GM18870 (cell line): Measurements from ENCODE around the gene ARHGAP5.

ENCODE experiments used
- ATAC-seq: cut with Tn5 transposase; IDR thresholded peaks from one replicate; pipeline ENCODE4 v1.9.1; 2021; ENCODE audit warnings: moderate library complexity; ENCODE audit not compliant: unreplicated experiment

The ARHGAP5 gene

DNA sequence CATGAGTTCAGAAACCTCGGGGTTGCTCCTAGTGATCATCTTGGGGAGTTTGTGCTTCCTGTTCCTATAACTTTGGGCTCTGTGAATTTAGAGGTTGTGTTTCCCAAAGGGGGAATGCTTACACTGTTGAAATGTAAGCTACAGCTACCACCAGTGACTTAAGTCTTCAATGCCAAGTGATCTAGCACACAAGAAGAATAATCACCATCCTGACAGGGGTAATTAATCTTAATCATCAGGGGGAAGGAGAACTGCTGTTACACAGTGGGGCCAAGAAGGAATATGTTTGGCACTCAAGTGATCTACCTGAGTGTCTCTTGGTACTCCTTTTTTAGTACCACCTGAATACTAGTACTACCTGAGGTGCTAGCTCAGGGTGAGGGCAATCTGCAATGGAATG lies 89.8 kb downstream of the ARHGAP5 start:
- no peak for ATAC-seq

- no peak for ATAC-seq
These were observed 90.8 kb downstream of the ARHGAP5 start for GRCh38 chr14:32167907-32168306.

- ATAC-seq = no peak
These were observed 92.1 kb downstream of the ARHGAP5 start for GRCh38 chr14:32169191-32169590.

DNA sequence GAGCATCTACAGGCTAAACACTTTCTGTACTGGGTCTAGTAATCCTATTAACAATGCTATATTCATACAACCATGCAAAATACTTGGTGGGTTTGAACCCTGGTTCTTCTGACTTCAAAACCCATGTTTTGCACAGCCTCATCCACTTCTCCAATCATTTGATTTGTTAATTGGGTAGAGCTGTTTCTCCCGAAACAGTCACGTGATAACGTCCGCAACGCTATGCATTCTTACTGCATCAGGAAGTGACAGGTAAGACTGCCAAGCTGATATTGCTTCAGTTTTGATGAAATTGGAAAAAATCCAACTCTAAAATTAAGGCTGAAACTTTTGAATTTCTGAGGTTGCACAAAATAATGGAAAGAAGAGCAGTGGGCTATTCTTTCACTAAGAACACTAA lies 94.4 kb downstream of the ARHGAP5 start:
- ATAC-seq = no peak

- ATAC-seq = no peak
These were observed 106.3 kb downstream of the ARHGAP5 start for GRCh38 chr14:32183151-32184058.

DNA sequence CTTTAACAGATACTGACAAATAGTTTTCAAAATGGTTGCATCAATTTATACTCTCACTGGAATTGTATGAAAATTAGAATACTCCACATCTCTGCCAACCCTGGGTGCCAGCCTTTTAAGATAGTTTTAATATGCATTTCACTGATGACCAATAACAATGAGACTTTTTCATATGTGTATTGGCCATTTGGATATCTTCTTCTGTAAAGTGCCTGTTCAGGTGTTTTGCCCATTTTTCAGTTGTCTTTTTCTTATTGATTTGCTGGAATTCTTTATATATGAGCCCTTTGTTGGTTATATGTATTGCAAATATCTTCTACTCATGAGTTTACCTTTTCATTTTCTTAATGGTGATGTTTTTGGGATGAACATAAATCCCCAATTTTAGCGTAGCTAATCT lies 108.0 kb downstream of the ARHGAP5 start:
- no peak for ATAC-seq

- no peak for ATAC-seq
These were observed 109.1 kb downstream of the ARHGAP5 start for GRCh38 chr14:32186248-32186647.

DNA sequence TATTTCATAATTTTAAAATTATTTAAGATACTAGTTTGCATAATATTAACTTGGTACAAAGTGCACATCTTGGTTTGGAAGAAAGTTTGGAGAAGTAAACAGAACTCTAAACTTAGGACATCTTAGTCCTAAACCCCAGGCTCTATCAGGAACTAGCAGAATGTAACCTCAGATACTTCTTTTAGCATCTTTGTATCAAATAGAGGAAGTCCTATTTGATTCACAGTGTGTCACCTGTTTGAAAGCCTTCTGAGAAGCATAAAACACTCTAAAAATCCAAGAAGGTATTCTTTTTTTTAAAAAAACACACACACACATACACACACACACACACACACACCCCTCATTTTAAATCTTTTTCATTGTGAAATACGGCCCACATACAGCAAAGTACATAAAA lies 112.7 kb downstream of the ARHGAP5 start:
- ATAC-seq = no peak

GRCh38 chr14:32190673-32191072 lies 113.6 kb downstream of the ARHGAP5 start:
- no peak for ATAC-seq

- no peak for ATAC-seq
These were observed 115.7 kb downstream of the ARHGAP5 start for GRCh38 chr14:32192712-32193373.

DNA sequence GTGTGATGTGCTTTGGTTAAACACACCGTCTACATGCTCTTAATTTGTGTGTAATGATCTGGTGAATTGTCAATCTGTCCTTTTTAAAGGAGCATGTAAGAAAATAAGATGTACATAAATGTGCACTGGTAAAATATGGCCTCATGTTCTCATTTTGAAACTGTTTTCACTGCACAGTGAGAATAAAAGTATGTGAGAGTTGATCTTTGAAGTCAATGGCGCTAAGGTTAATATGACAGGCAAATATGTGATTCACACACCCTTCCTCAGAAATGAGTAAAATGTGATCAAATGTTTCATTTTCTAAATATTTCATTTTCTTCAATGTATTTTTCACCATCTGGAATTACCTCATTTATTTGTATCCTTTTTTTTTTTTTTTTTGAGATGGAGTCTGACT lies 116.4 kb downstream of the ARHGAP5 start:
- ATAC-seq = no peak

DNA sequence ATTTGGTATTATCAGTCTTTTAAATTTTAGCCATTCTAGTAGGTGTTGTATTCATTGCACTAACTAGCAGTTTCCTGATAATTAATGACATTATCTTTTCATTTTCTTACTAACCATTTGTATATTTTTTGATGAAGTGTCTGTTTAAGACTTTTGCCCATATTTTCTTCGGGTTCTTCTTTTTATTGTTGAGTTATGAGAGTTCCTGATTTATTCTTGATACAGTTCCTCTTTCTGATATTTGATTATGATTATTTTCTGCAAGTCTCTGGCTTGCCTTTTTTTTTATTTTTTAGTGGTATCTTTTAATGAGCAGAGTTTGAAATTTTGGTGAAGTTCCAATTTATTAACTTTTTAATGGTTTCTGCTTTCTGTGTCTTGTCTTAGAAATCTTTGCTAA lies 118.5 kb downstream of the ARHGAP5 start:
- ATAC-seq = no peak

DNA sequence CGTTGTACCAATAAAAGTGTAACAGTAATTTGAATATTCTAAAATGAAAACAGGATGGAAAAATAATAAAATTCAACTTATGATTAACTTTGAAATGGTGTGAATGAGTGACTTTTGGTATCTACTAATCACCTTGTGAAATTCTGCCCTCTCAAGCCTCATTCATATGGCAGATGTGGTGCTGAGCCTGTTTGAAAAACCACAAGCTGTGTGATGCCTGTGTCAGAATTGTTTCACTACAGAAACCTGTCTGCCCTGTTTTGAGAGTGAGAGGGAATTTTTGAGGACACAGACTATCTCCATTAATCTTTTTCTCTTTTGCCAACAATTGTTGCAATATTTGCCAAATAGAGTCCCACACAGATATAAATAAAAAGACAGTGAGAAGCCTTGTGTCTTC lies 120.8 kb downstream of the ARHGAP5 start:
- peak; percentile 45 for ATAC-seq

GRCh38 chr14:32200368-32201192 lies 123.5 kb downstream of the ARHGAP5 start:
- peak; percentile 2 for ATAC-seq

- ATAC-seq = peak; percentile 37
These were observed 124.2 kb downstream of the ARHGAP5 start for GRCh38 chr14:32201193-32201815.

- ATAC-seq = no peak
These were observed 124.8 kb downstream of the ARHGAP5 start, which contains the start of gene RNU6-7 for GRCh38 chr14:32201816-32202490. RNU6-7 (plus strand) TSS chr14:32202045.

DNA sequence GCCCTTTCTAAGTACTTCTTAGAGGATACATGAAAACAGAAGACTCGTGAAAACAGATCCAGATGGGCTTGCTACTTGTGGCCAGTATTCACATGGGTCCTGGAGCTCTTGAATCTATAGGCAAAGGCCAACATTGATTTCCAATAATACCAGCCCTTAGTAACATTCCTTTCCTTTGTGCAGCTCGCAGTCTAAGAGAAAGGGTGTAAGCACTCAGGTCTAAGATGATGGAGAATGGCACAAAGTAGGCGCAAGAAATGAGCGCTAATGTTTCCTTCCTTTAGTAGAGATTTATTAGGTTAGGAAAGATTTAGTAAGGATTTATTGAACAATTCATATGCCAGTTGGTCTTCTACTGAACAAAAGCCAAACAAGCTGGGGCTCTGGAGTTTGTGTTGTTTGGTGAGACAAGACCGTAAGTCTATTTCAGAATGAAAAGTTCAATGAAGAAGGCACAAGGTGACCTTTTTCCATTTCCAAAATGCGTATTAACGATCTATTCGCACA lies 125.4 kb downstream of the ARHGAP5 start:
- no peak for ATAC-seq

- ATAC-seq = peak; percentile 39
These were observed 126.1 kb downstream of the ARHGAP5 start, which contains the start of gene RNU6-8 for GRCh38 chr14:32202998-32203882. RNU6-8 (minus strand) TSS chr14:32203269.

- ATAC-seq = no peak
These were observed 126.8 kb downstream of the ARHGAP5 start for GRCh38 chr14:32203928-32204357.
